DMS53 (cell line): ENCODE data around the gene PPP1R27.

ENCODE experiments used
- DNase-seq: peaks from one replicate; lab custom pipeline; 2025; lab: John Stamatoyannopoulos, UW

The PPP1R27 gene

GRCh38 chr17:81860756-81861568 lies 26.1 kb upstream of the PPP1R27 start:
- peak; percentile 100 for DNase-seq

GRCh38 chr17:81859906-81860755 lies 25.3 kb upstream of the PPP1R27 start, which contains the start of gene P4HB:
P4HB (minus strand) TSS chr17:81860535; CDS start chr17:81860471, 64 bp downstream.
- peak; percentile 67 for DNase-seq

- no peak for DNase-seq
Measured at GRCh38 chr17:81858967-81859905, 24.4 kb upstream of the PPP1R27 start.

- DNase-seq: peak; percentile 88
Measured at GRCh38 chr17:81858170-81858966, 23.5 kb upstream of the PPP1R27 start.

- DNase-seq: no peak
Measured at GRCh38 chr17:81854974-81855774, 20.3 kb upstream of the PPP1R27 start.

GRCh38 chr17:81852237-81852636 lies 17.4 kb upstream of the PPP1R27 start:
- DNase-seq: no peak

GRCh38 chr17:81851423-81851822 lies 16.6 kb upstream of the PPP1R27 start:
- DNase-seq: no peak

GRCh38 chr17:81849457-81849856 lies 14.6 kb upstream of the PPP1R27 start:
- no peak for DNase-seq

- no peak for DNase-seq
Measured at GRCh38 chr17:81846743-81847689, 12.2 kb upstream of the PPP1R27 start.

GRCh38 chr17:81845881-81846742 lies 11.3 kb upstream of the PPP1R27 start:
- no peak for DNase-seq

GRCh38 chr17:81845361-81845760 lies 10.5 kb upstream of the PPP1R27 start:
- DNase-seq: no peak

GRCh38 chr17:81844887-81845286 lies 10.0 kb upstream of the PPP1R27 start:
- DNase-seq: no peak

- no peak for DNase-seq
Measured at GRCh38 chr17:81844327-81844851, 9.5 kb upstream of the PPP1R27 start.

- DNase-seq: no peak
Measured at GRCh38 chr17:81843713-81844326, 9.0 kb upstream of the PPP1R27 start.

GRCh38 chr17:81842725-81843504 lies 8.1 kb upstream of the PPP1R27 start:
- no peak for DNase-seq

GRCh38 chr17:81842378-81842724 lies 7.5 kb upstream of the PPP1R27 start:
- DNase-seq: no peak

- DNase-seq: no peak
Measured at GRCh38 chr17:81841866-81842265, 7.0 kb upstream of the PPP1R27 start.
